Astrocyte of the spinal cord (primary cell): ENCODE data around the gene AKAP6.

Source experiments
- DNase-seq: peaks from one replicate; pipeline ENCODE4 v3.0.0; 2011; ENCODE audit warnings: low read depth, low spot score
- H3K4me3 ChIP-seq: 2 replicates; pipeline ENCODE4 v1.5.1; 2011; ENCODE audit warnings: low read depth, mild to moderate bottlenecking, low read length, moderate library complexity
- CTCF ChIP-seq: IDR thresholded peaks from 2 replicates; pipeline ENCODE4 v1.5.1; 2012; ENCODE audit warnings: low read depth, mild to moderate bottlenecking, low read length, inconsistent platforms
- in situ Hi-C: cut with HindIII; loops from 2 replicates; pipeline ENCODE4 v1.10.0; 2017; ENCODE audit warnings: low sequenced_read_pairs

The AKAP6 gene

GRCh38 chr14:32608857-32609256 is 279.8 kb downstream of the AKAP6 start:
- H3K4me3 ChIP-seq: no peak overlapping the region
- in situ Hi-C loops: no loop called here
- peak; percentile 73 for DNase-seq
- TF ChIP-seq CTCF: no peak

DNA sequence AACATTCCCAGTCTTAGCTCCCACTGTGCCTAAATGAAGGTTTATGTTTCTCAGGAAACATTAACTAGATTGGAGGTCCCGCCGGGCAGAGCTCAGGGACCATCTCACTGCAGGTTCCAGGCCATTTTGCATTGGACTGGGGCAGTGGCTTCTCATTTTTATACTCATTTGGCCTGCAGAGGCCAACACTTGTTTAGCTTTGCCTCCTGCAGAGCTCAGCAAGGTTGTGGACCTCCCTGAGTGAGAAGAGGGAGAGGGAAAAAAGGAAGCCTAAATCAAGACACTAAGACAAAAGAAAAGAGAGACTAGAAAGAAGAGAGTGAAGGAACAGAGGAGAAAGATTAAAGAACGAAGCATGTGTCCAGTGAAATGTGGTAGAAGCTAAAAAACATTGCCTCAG is 280.3 kb downstream of the AKAP6 start:
- in situ Hi-C loops: no loop called here
- TF ChIP-seq CTCF: no peak
- no peak for DNase-seq

GRCh38 chr14:32611752-32612151 is 282.7 kb downstream of the AKAP6 start:
- peak; percentile 77 for DNase-seq

More for the DNA sequence above, 280.3 kb downstream of the AKAP6 start:
- H3K4me3 ChIP-seq: no peak overlapping the region

GRCh38 chr14:32618991-32619390 is 289.9 kb downstream of the AKAP6 start:
- no peak for DNase-seq
- no peak for TF ChIP-seq CTCF
- in situ Hi-C loops: no loop called here
- H3K4me3 ChIP-seq: no peak overlapping the region

More at GRCh38 chr14:32611752-32612151, 282.7 kb downstream of the AKAP6 start:
- no peak overlapping the region for H3K4me3 ChIP-seq
- TF ChIP-seq CTCF: no peak
- in situ Hi-C loops: no loop called here

DNA sequence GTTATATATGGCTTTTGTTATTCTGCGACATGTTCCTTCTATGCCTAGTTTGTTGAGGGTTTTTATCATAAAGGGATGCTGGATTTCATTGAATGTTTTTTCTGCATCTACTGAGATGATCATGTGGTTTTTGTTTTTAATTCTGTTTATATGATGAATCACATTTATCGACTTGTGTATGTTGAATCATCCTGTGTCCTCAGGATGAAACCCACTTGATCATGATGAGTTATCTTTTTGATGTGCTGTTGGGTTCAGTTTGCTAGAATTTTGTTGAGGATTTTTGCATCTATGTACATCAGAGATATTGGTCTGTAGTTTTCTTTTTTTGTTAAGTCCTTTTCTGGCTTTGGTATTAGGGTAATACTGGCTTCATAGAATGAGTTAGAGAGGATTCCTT is 291.2 kb downstream of the AKAP6 start:
- in situ Hi-C loops: no loop called here
- no peak for DNase-seq
- H3K4me3 ChIP-seq: no peak overlapping the region
- TF ChIP-seq CTCF: no peak

DNA sequence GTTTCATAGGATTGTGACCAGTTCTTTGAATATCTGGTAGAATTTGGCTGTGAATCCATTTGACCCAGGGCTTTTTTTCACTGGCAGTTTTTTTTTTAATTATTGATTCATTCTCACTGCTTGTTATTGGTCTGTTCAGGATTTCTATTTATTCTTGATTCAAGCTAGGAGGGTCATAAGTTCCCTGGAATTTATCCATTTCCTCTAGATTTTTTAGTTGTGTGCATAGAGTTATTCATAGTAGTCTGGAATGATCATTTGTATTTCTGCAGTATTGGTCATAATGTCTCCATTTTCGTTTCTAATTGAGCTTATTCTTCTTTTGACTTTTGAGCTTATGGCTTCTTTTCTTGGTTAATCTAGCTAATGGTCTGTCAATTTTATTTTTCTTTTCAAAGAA is 291.6 kb downstream of the AKAP6 start:
- no peak for DNase-seq
- in situ Hi-C loops: no loop called here
- no peak overlapping the region for H3K4me3 ChIP-seq
- TF ChIP-seq CTCF: no peak

GRCh38 chr14:32621585-32621984 is 292.5 kb downstream of the AKAP6 start:
- no peak for TF ChIP-seq CTCF
- in situ Hi-C loops: no loop called here
- no peak for DNase-seq
- H3K4me3 ChIP-seq: no peak overlapping the region
